Heart left ventricle (tissue), 16 donors: ENCODE data around the gene IRS1. TPM values are rescaled to one million over a fixed set of nuclear protein-coding genes. Genes with fewer than 3 reads are reported as not detected.

Experiments used
- ATAC-seq, 4 donors: fragments of 200-7000 bp; cut with Tn5 transposase; one replicate each; pipeline ENCODE4 v1.9.1; 2020 to 2022; ENCODE audit warnings: moderate library complexity in 4 of 4, mild to moderate bottlenecking in 3 of 4, moderate number of reproducible peaks in 1 of 4
- DNase-seq, 5 donors: peaks; one replicate each; pipeline ENCODE4 v3.0.0-alpha.2; 2020
- H3K27ac ChIP-seq, 12 donors: fragments of 200-600 bp; sonication (generic) in 4 of 12; one replicate each; pipeline versions ENCODE4 v1.5.0 to v1.8.0; 2016 to 2022; ENCODE audit warnings: mild to moderate bottlenecking in 2 of 12
- H3K27me3 ChIP-seq, 9 donors: fragments of 200-600 bp; sonication (generic) in 2 of 9; one replicate each; pipeline versions ENCODE4 v1.5.1 to v1.8.0; 2016 to 2022; ENCODE audit warnings: mild to moderate bottlenecking in 3 of 9
- H3K36me3 ChIP-seq, 9 donors: fragments of 200-600 bp; sonication (generic) in 2 of 9; one replicate each; pipeline versions ENCODE4 v1.5.0 to v1.8.0; 2018 to 2022; ENCODE audit warnings: mild to moderate bottlenecking in 2 of 9
- H3K4me1 ChIP-seq, 12 donors: fragments of 200-600 bp; sonication (generic) in 4 of 12; one replicate each; pipeline versions ENCODE4 v1.5.0 to v1.8.0; 2016 to 2022; ENCODE audit warnings: mild to moderate bottlenecking in 3 of 12
- H3K4me3 ChIP-seq, 12 donors: fragments of 200-600 bp; sonication (generic) in 4 of 12; one replicate each; pipeline versions ENCODE4 v1.5.0 to v1.8.0; 2017 to 2022; ENCODE audit warnings: mild to moderate bottlenecking in 9 of 12, moderate library complexity in 4 of 12
- H3K9me3 ChIP-seq, 12 donors: fragments of 200-600 bp; sonication (generic) in 4 of 12; one replicate each; pipeline versions ENCODE4 v1.5.0 to v1.8.0; 2016 to 2022; ENCODE audit warnings: mild to moderate bottlenecking in 1 of 12
- CTCF ChIP-seq, 12 donors: fragments of 200-600 bp; sonication (generic) in 4 of 12; IDR thresholded peaks; one replicate each; pipeline versions ENCODE4 v1.5.0 to v1.8.0; 2018 to 2022; ENCODE audit warnings: antibody characterized with exemption in 12 of 12, mild to moderate bottlenecking in 5 of 12
- POLR2A ChIP-seq, 2 donors: fragments of 450-650 bp; IDR thresholded peaks; one replicate each; pipeline ENCODE4 v1.6.1; 2017; ENCODE audit warnings: antibody characterized with exemption in 2 of 2, mild to moderate bottlenecking in 2 of 2, moderate library complexity in 2 of 2
- WGBS, 4 donors: extraction: QIAGEN DNeasy Blood & Tissue Kit in 2 of 4; methylation state at CpG; one replicate each; pipeline versions ENCODE4 v1.1.5 to v1.1.7; 2013 to 2018; 5-methylcytosine and 5-hydroxymethylcytosine counted together
- intact Hi-C, 10 donors: fragments of 100-400 bp; cut with DNase I; formaldehyde crosslinking; loops; one replicate each; pipeline versions ENCODE4 v1.11.1 to v1.14.2; 2022
- polyA plus RNA-seq, 2 donors: library from polyadenylated mRNA; stranded (reverse); fragments of 200-250 nt; gene quantifications; one replicate each; pipeline ENCODE4 v1.2.3, GENCODE V29; 2013
- total RNA-seq, 9 donors: library from RNA; depleted of rRNA in 2 of 9; stranded (reverse); fragments of >200 nt in 2 of 9; fragmentation: NEBNext Ultra II Directional in 3 of 9; extraction: Animal tissue kit (Norgen Biotek cat#: 25700) in 3 of 9; gene quantifications; one replicate each; pipeline versions ENCODE4 v1.1.0 to v1.2.4, GENCODE V29; 2016 to 2023
- donor health status: ischemic (EF 13 %, LVEDD 7.1; RV severe dilation, severe dysfunction).
- donor health status: healthy with polysubstance abuse.
- donor health status: DM: no; HTN: yes; CAD: no.
- donor health status: DM: no; HTN: no; CAD: no.
- donor health status: ischemic (EF 25% LVEDD 6.9; RV normal size, moderate dysfunction).
- donor health status: ischemic (EF 25% LVEDD 5.7; RV mildly dilated, moderate dysfunction).
- donor health status: healthy.
- donor health status: DM: yes; HTN: yes; CAD: no.
- donor health status: ischemic (EF 35%, LVEDD 5.7; RV mildly dilated, moderate dysfunction).
- donor health status: nonischemic (EF 11% LVEDD 7.7; RV severe dilation, severe dysfunction).
- donor health status: DM: yes; HTN: yes; CAD: no.
- donor health status: PGD.
- donor health status: ischemic (EF 29% LVEDD 5.4; RV normal size, mild dysfunction).
- donor health status: nonischemic (EF 23%, LVEDD 6.1; RV moderate dilation, normal function).

The IRS1 gene
- total and polyA plus RNA-seq, 11 donors = 5.0 to 45.8 (median 15.7) TPM

GRCh38 chr2:226754821-226755604, 44.6 kb downstream of the IRS1 start:
- Histone ChIP-seq H3K27ac (peak overlapping the region in 11 of 12 donors; percentile 2 to 64 (median 39)), H3K9me3 (no peaks in the 10 kb centered on the region), H3K4me1 (peaks cover 0 to 48% (median 21%) of the 10 kb centered on the region in 12 donors), H3K27me3 (no peaks in the 10 kb centered on the region), H3K36me3 (no peaks in the 10 kb centered on the region), H3K4me3 (peak overlapping the region in 1 of 12 donors; percentile 3)
- DNase-seq (no peak), ATAC-seq (no peak)
- intact Hi-C loops = loop anchor here in 2 of 10 donors (2.0 to 5.0 kb wide), 2 partner anchors 16 to 37 kb away; no protein-coding TSS in a partner anchor
- TF ChIP-seq POLR2A (IDR thresholded peaks at IDR 0.05) (no peak), CTCF (IDR thresholded peaks at IDR 0.05) (no peak)
- WGBS, 4 donors = 40 to 45% (median 43%) methylated on average over 8 of the region's 8 CpGs

- peaks cover 0 to 30% (median 7%) of the 10 kb centered on the region in 12 donors for H3K4me1 ChIP-seq
- peaks cover 0 to 7% (median 0%) of the 10 kb centered on the region in 9 donors for H3K36me3 ChIP-seq
- H3K9me3 ChIP-seq = no peaks in the 10 kb centered on the region
- no peak for DNase-seq
- ATAC-seq = no peak
- 85 to 98% (median 95%) methylated on average over 4 of the region's 4 CpGs for WGBS, 4 donors
- peak overlapping the region in 1 of 12 donors; percentile 4 for H3K27ac ChIP-seq
- no peak overlapping the region for H3K4me3 ChIP-seq
- H3K27me3 ChIP-seq = no peaks in the 10 kb centered on the region
- intact Hi-C loops = no loop called here
- no peak for TF ChIP-seq CTCF (IDR thresholded peaks at IDR 0.05)
- TF ChIP-seq POLR2A (IDR thresholded peaks at IDR 0.05) = no peak
Measured at GRCh38 chr2:226752887-226753286, 46.7 kb downstream of the IRS1 start.

- Histone ChIP-seq H3K27me3 (no peaks in the 10 kb centered on the region), H3K36me3 (peaks cover 0 to 7% (median 0%) of the 10 kb centered on the region in 9 donors), H3K4me1 (peaks cover 0 to 34% (median 15%) of the 10 kb centered on the region in 12 donors), H3K27ac (no peak overlapping the region), H3K4me3 (no peak overlapping the region), H3K9me3 (no peaks in the 10 kb centered on the region)
- no peak for DNase-seq
- no peak for TF ChIP-seq POLR2A (IDR thresholded peaks at IDR 0.05)
- TF ChIP-seq CTCF (IDR thresholded peaks at IDR 0.05) = no peak
- intact Hi-C loops = no loop called here
- 96 to 99% (median 98%) methylated on average over 3 of the region's 3 CpGs for WGBS, 4 donors
- ATAC-seq = no peak
Measured at GRCh38 chr2:226747288-226747687, 52.3 kb downstream of the IRS1 start.

- Histone ChIP-seq H3K27ac (no peak overlapping the region), H3K9me3 (no peaks in the 10 kb centered on the region), H3K27me3 (no peaks in the 10 kb centered on the region), H3K36me3 (peaks cover 0 to 7% (median 0%) of the 10 kb centered on the region in 9 donors), H3K4me1 (peaks cover 0 to 41% (median 20%) of the 10 kb centered on the region in 12 donors), H3K4me3 (no peak overlapping the region)
- 83 to 93% (median 87%) methylated on average over 1 of the region's 1 CpG for whole genome bisulfite sequencing, 4 donors
- ATAC-seq (no peak), DNase-seq (no peak)
- intact Hi-C loops = no loop called here
- TF ChIP-seq POLR2A (IDR thresholded peaks at IDR 0.05) = no peak
- no peak for TF ChIP-seq CTCF (IDR thresholded peaks at IDR 0.05)
Measured at GRCh38 chr2:226746196-226746800, 53.3 kb downstream of the IRS1 start.
